OCI-LY7 (cell line): ENCODE measurements around the gene HIF1AN. TPM values are rescaled to one million over a fixed set of nuclear protein-coding genes. Genes with fewer than 3 reads are reported as not detected.

Source experiments
- BruUV-seq: library from RNA; stranded (reverse); fragments of 400-500 nt; replicated peaks from 2 replicates; lab custom pipeline; 2021; lab: Mats Ljungman, UMichigan
- CTCF ChIA-PET: fragments of 300-600 bp; sonication (Branson Sonifier 250); formaldehyde crosslinking; loops from one replicate; lab custom pipeline; 2022; ENCODE audit warnings: antibody characterized with exemption; ENCODE audit not compliant: unreplicated experiment; lab: Charles Lee
- POLR2A ChIA-PET: fragments of 300-600 bp; sonication (Branson Sonifier 250); formaldehyde crosslinking; loops from one replicate; lab custom pipeline; 2022; ENCODE audit warnings: antibody characterized with exemption; lab: Charles Lee
- DNase-seq: peaks from one replicate; pipeline ENCODE4 v3.0.0-alpha.2; 2015; ENCODE audit warnings: low spot score
- H2AFZ ChIP-seq: fragments of 200-600 bp; sonication (generic), shearing (Covaris generic); 2 replicates; pipeline ENCODE4 v1.6.1; 2014; ENCODE audit warnings: mild to moderate bottlenecking, antibody characterized with exemption, low read length, moderate library complexity
- H3K27ac ChIP-seq: fragments of 200-600 bp; sonication (generic); 2 replicates; pipeline ENCODE4 v1.5.1; 2014; ENCODE audit warnings: mixed run types, low read depth, mild to moderate bottlenecking, moderate library complexity, low read length, inconsistent platforms; ENCODE audit not compliant: poor library complexity, severe bottlenecking
- H3K36me3 ChIP-seq: fragments of 200-600 bp; sonication (generic); 2 replicates; pipeline ENCODE4 v1.6.1; 2014; ENCODE audit warnings: mild to moderate bottlenecking, antibody characterized with exemption, low read length, moderate library complexity, mixed read lengths; ENCODE audit not compliant: insufficient read depth
- H3K4me1 ChIP-seq: fragments of 200-600 bp; sonication (generic); 2 replicates; pipeline ENCODE4 v1.5.1; 2014; ENCODE audit warnings: mild to moderate bottlenecking, low read length; ENCODE audit not compliant: insufficient read depth, poor library complexity, severe bottlenecking
- H3K4me2 ChIP-seq: fragments of 200-600 bp; sonication (generic); 2 replicates; pipeline ENCODE4 v1.6.1; 2014; ENCODE audit warnings: mild to moderate bottlenecking, low read length
- H3K4me3 ChIP-seq: fragments of 200-600 bp; sonication (generic); 2 replicates; pipeline ENCODE4 v1.5.1; 2014; ENCODE audit warnings: mild to moderate bottlenecking, low read depth, low read length; ENCODE audit not compliant: poor library complexity, severe bottlenecking
- H3K79me2 ChIP-seq: fragments of 200-600 bp; sonication (generic); 2 replicates; pipeline ENCODE4 v1.6.1; 2016; ENCODE audit warnings: low read depth, mild to moderate bottlenecking, low read length, moderate library complexity, mixed read lengths; ENCODE audit not compliant: insufficient read depth
- H3K9me2 ChIP-seq: fragments of 200-600 bp; sonication (generic); 2 replicates; pipeline ENCODE4 v1.6.1; 2016; ENCODE audit warnings: mild to moderate bottlenecking, low read length, mixed read lengths; ENCODE audit not compliant: insufficient read depth
- H3K9me3 ChIP-seq: fragments of 200-600 bp; sonication (generic); 2 replicates; pipeline ENCODE4 v1.6.1; 2014; ENCODE audit warnings: mild to moderate bottlenecking, mixed run types, low read length, mixed read lengths
- H4K20me1 ChIP-seq: fragments of 200-600 bp; sonication (generic); 2 replicates; pipeline ENCODE4 v1.6.1; 2014; ENCODE audit warnings: mild to moderate bottlenecking, antibody characterized with exemption, low read length, moderate library complexity, mixed read lengths; ENCODE audit not compliant: insufficient read depth
- EZH2phosphoT487 ChIP-seq: fragments of 200-600 bp; sonication (generic); IDR thresholded peaks from 2 replicates; pipeline ENCODE4 v1.6.1; 2018; ENCODE audit warnings: low read depth, borderline replicate concordance, mild to moderate bottlenecking, mixed run types, antibody characterized with exemption, low read length, moderate library complexity, mixed read lengths
- intact Hi-C: fragments of 100-400 bp; cut with micrococcal nuclease; formaldehyde crosslinking; loops from one replicate; pipeline ENCODE4 v1.10.0; 2022; ENCODE audit not compliant: unreplicated experiment
- total RNA-seq, 2 experiments: library from RNA; depleted of rRNA in 1 of 2; stranded (reverse); fragments of >200 nt in 1 of 2; shearing (Covaris generic) in 1 of 2; gene quantifications; 2 replicates each; pipeline ENCODE4 v1.2.3, GENCODE V29; 2014 to 2022
- TF ChIP-seq, protein P1 (sequence below): fragments of 200-600 bp; sonication (generic); conservative IDR thresholded peaks from 2 replicates; pipeline ENCODE4 v1.5.1; 2014; ENCODE audit warnings: mild to moderate bottlenecking, antibody characterized with exemption, low read length, moderate library complexity, mixed read lengths

Gene HIF1AN
- total RNA-seq, 2 experiments from 2014 or later = 10.6 to 44.6 TPM

DNA sequence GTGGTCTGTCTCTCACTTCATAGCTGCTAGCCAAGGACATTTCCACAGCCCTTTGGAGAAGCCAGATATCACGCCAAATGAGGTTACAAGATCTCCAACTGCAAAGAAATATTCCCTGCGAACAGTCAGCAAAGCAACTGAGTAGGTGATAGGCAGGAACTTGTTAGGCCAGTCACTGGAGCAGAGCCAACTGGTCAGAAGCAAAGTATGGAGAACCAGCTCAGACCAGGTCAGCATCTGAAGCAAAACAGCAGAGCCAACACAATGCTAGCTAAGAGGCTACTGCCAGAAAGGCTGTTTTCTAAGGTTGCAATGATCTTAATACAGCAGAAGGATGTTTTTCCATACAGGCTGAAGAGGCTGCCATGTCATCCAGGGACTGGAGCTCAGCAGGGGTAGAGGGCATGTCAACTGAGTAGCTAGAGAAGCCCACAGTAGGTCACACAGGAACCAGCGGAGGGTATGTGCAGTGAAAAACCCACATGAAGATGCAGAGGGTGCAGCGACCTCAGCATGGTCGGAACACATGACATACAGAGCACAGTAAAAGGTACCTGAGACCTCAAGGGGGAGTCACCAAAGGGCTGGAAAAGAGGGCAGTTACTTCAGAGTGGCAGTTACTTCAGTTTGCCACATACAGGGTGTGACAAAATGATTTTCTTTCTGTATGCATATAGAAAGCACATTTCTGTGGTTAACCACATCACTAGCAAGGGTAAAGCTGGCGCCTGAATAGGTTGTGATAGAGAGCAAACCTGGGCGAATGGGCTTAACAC lies 25.0 kb upstream of the HIF1AN start:
- Histone ChIP-seq H3K9me3 (no peaks in the 10 kb centered on the region), H3K36me3 (peaks cover 3% of the 10 kb centered on the region; the same call in 1 of the 2 replicates), H3K9me2 (no peaks in the 10 kb centered on the region), H3K79me2 (no peaks in the 10 kb centered on the region), H3K4me1 (peaks cover 7% of the 10 kb centered on the region), H3K27ac (no peak overlapping the region), H3K4me3 (no peak overlapping the region), H3K4me2 (no peak overlapping the region), H4K20me1 (no peaks in the 10 kb centered on the region), H2AFZ (no peak overlapping the region)
- no peak for TF ChIP-seq EZH2phosphoT487
- TF ChIP-seq, protein P1, sequence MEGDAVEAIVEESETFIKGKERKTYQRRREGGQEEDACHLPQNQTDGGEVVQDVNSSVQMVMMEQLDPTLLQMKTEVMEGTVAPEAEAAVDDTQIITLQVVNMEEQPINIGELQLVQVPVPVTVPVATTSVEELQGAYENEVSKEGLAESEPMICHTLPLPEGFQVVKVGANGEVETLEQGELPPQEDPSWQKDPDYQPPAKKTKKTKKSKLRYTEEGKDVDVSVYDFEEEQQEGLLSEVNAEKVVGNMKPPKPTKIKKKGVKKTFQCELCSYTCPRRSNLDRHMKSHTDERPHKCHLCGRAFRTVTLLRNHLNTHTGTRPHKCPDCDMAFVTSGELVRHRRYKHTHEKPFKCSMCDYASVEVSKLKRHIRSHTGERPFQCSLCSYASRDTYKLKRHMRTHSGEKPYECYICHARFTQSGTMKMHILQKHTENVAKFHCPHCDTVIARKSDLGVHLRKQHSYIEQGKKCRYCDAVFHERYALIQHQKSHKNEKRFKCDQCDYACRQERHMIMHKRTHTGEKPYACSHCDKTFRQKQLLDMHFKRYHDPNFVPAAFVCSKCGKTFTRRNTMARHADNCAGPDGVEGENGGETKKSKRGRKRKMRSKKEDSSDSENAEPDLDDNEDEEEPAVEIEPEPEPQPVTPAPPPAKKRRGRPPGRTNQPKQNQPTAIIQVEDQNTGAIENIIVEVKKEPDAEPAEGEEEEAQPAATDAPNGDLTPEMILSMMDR = no peak
- ChIA-PET CTCF (no interaction called here), POLR2A (interaction anchor here (1.3 kb wide), 1 partner anchor 25 kb away, joined by 5 read pairs; the partner anchor contains the start of gene HIF1AN)
- intact Hi-C loops = loop anchor here (10.0 kb wide), 1 partner anchor 666 kb away; no protein-coding TSS in a partner anchor
- no peak for DNase-seq
- BruUV-seq = no TSS peak

DNA sequence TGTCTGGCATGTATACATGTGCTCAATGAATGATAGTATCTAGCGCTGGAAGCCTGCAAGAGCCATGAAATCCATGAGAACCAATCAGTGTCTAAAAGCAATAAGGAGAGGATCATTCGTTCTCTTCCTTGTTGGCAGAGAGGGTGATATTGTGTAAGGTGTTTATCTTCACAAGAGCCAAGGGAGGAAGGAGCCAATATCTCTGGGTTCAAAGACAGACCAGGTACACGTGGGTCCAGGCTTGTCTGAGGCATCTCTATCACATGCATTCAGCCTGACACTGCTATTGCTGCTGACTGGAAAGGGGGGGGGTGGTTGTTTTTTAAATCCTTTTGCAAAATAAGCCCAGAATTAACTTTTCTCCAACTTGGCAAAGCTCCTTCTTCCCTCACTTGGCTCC lies 20.1 kb upstream of the HIF1AN start:
- H2AFZ ChIP-seq = no peak overlapping the region
- H3K4me3 ChIP-seq = no peak overlapping the region
- no peak for DNase-seq
- 0 out of 2 replicates have a peak, but pooled peaks cover 3% of the 10 kb centered on the region for H3K36me3 ChIP-seq
- BruUV-seq = no TSS peak
- ChIA-PET CTCF (no interaction called here), POLR2A (no interaction called here)
- H3K9me2 ChIP-seq = no peaks in the 10 kb centered on the region
- intact Hi-C loops = loop anchor here (10.0 kb wide), 1 partner anchor 671 kb away; no protein-coding TSS in a partner anchor
- H4K20me1 ChIP-seq = no peaks in the 10 kb centered on the region
- H3K4me2 ChIP-seq = no peak overlapping the region
- no peaks in the 10 kb centered on the region for H3K79me2 ChIP-seq
- no peaks in the 10 kb centered on the region for H3K9me3 ChIP-seq
- TF ChIP-seq EZH2phosphoT487 = no peak
- TF ChIP-seq, protein P1 = no peak
- peaks cover 7% of the 10 kb centered on the region for H3K4me1 ChIP-seq
- no peak overlapping the region for H3K27ac ChIP-seq

DNA sequence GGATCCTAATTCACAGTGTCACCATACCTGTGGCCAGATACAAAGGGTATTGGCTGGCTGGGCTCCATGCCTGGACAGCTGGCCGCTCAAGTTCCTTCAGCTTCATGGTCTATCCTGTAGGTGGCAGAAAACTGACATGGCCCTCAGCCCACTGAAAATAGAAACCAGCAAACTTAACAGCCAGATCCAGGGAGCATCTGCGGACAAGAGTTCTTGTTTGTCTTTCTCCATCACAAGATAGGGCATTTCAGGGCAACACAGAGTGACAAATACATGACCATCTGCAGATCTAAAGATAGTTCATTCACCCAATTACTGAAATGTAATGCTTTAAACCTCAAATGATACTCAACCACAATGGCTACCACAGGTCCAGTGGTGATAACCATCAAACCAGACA lies 18.9 kb upstream of the HIF1AN start:
- no peak for DNase-seq

More for the DNA sequence above, 18.9 kb upstream of the HIF1AN start:
- H3K4me3 ChIP-seq = no peak overlapping the region
- peaks cover 3% of the 10 kb centered on the region; the same call in 1 of the 2 replicates for H3K36me3 ChIP-seq
- H3K4me2 ChIP-seq = no peak overlapping the region
- TF ChIP-seq, protein P1 = peak; percentile 50
- TF ChIP-seq EZH2phosphoT487 = no peak
- H3K9me3 ChIP-seq = no peaks in the 10 kb centered on the region
- BruUV-seq = no TSS peak
- no peaks in the 10 kb centered on the region for H3K79me2 ChIP-seq
- no peaks in the 10 kb centered on the region for H4K20me1 ChIP-seq
- H2AFZ ChIP-seq = no peak overlapping the region
- H3K4me1 ChIP-seq = no peaks in the 10 kb centered on the region
- POLR2A ChIA-PET = interaction anchor here (0.7 kb wide), 1 partner anchor 51 kb away, joined by 3 read pairs; no protein-coding TSS in a partner anchor
- intact Hi-C loops = loop anchor here (10.0 kb wide), 1 partner anchor 672 kb away; no protein-coding TSS in a partner anchor
- CTCF ChIA-PET = no interaction called here
- no peak overlapping the region for H3K27ac ChIP-seq
- no peaks in the 10 kb centered on the region for H3K9me2 ChIP-seq
